Measurements from ENCODE around the gene TMEM132C. TPM values are rescaled to one million over a fixed set of nuclear protein-coding genes. Genes with fewer than 3 reads are reported as not detected.
"Not testable (repeated sequence)": the region's sequence is repeated elsewhere in the genome, so short reads cannot be mapped to it uniquely, and the experiment has no call there.

Gene TMEM132C
- total and polyA plus RNA-seq, 3 donors from 2014 or later, result 2.9 to 5.5 (median 3.3) TPM

GRCh38 chr12:128471491-128471890, 204.5 kb downstream of the TMEM132C start:
- intact Hi-C loops (cut with DNase I; ENCODE audit: low total_unique reads), result no loop called here
- H3K4me3 ChIP-seq, result no peak overlapping the region
- DNase-seq, result no peak
- no peak overlapping the region for H3K27ac ChIP-seq
- H3K36me3 ChIP-seq (ENCODE audit: low read depth, missing control alignments), result no peaks in the 10 kb centered on the region
- TF ChIP-seq, protein P1, sequence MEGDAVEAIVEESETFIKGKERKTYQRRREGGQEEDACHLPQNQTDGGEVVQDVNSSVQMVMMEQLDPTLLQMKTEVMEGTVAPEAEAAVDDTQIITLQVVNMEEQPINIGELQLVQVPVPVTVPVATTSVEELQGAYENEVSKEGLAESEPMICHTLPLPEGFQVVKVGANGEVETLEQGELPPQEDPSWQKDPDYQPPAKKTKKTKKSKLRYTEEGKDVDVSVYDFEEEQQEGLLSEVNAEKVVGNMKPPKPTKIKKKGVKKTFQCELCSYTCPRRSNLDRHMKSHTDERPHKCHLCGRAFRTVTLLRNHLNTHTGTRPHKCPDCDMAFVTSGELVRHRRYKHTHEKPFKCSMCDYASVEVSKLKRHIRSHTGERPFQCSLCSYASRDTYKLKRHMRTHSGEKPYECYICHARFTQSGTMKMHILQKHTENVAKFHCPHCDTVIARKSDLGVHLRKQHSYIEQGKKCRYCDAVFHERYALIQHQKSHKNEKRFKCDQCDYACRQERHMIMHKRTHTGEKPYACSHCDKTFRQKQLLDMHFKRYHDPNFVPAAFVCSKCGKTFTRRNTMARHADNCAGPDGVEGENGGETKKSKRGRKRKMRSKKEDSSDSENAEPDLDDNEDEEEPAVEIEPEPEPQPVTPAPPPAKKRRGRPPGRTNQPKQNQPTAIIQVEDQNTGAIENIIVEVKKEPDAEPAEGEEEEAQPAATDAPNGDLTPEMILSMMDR (IDR thresholded peaks at IDR 0.05), result no peak
- no peak for TF ChIP-seq POLR2A (IDR thresholded peaks at IDR 0.05)
- H3K9me3 ChIP-seq, result no peaks in the 10 kb centered on the region
- 95 to 100% methylated on average over 2 of the region's 2 CpGs for WGBS, 2 donors
- no peaks in the 10 kb centered on the region for H3K27me3 ChIP-seq
- no peaks in the 10 kb centered on the region for H3K4me1 ChIP-seq

- no peaks in the 10 kb centered on the region for H3K27me3 ChIP-seq
- H3K4me1 ChIP-seq, result no peaks in the 10 kb centered on the region
- 85 to 88% methylated on average over 10 of the region's 10 CpGs for WGBS, 2 donors
- TF ChIP-seq POLR2A (IDR thresholded peaks at IDR 0.05), result no peak
- TF ChIP-seq, protein P1 (IDR thresholded peaks at IDR 0.05), result no peak
- H3K36me3 ChIP-seq (ENCODE audit: low read depth, missing control alignments), result no peaks in the 10 kb centered on the region
- H3K9me3 ChIP-seq, result no peaks in the 10 kb centered on the region
- no peak overlapping the region for H3K27ac ChIP-seq
- H3K4me3 ChIP-seq, result no peak overlapping the region
- no peak for DNase-seq
- intact Hi-C loops (cut with DNase I; ENCODE audit: low total_unique reads), result no loop called here
Measured at GRCh38 chr12:128474916-128475315, 207.9 kb downstream of the TMEM132C start.

DNA sequence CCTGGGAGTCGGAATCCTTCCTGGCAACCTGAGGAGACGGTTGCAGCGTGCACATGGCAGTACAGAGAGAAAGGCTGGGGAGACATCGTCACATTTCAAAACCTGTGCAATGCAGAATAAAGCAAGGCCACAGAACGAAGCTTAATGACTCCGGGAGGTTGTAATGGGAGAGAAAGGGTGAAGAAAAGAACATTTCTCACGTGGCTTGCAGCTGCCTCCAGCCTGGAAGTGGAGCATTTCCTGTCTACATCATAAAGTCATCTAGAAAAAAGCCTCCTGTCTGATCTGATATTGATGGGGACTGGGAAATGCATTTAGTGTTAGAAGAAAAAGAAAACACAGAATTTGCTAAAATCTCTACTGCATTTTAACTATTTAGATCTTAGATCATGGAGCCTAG, 209.3 kb downstream of the TMEM132C start:
- no peaks in the 10 kb centered on the region for H3K27me3 ChIP-seq
- no peaks in the 10 kb centered on the region for H3K36me3 ChIP-seq (ENCODE audit: low read depth, missing control alignments)
- intact Hi-C loops (cut with DNase I; ENCODE audit: low total_unique reads), result no loop called here
- H3K27ac ChIP-seq, result no peak overlapping the region
- no peak overlapping the region for H3K4me3 ChIP-seq
- no peak for TF ChIP-seq POLR2A (IDR thresholded peaks at IDR 0.05)
- TF ChIP-seq, protein P1 (IDR thresholded peaks at IDR 0.05), result no peak
- H3K9me3 ChIP-seq, result no peaks in the 10 kb centered on the region
- WGBS, 2 donors, result 51 to 55% methylated on average over 7 of the region's 7 CpGs
- DNase-seq, result no peak
- no peaks in the 10 kb centered on the region for H3K4me1 ChIP-seq

DNA sequence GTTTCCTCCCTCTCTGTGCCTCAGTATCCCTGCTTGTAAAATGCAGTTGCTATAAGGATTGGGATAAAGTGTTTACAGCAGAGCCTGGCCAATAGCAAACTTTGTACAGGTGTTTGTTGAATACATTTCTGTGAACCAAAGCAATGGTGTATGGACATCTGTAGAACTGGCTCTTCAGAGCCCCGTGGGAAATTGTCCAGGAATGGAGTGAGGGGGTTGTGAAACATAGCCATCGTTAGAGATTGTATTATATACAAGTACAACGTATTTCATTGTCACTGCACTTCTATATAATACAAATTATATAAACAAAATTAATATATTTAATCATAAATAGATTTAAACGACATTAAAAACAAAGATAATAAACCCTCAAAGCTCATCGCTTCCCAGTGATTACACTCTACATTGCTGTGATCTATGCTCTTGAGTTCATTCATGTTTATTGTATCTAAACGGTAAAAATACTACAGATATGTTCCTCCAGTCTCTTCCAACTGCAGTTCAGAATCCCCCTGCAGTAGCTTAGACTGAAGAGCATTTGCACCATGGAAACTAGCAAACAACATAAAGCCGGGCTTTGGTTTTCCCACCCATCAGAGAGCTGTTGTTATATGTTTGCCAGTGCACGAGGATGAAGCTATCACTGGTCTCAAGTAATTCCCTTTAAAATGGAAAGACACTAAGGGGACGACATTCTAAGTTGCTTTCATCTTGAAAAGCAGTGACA, 216.7 kb downstream of the TMEM132C start:
- H3K36me3 ChIP-seq (ENCODE audit: low read depth, missing control alignments), result no peaks in the 10 kb centered on the region
- intact Hi-C loops (cut with DNase I; ENCODE audit: low total_unique reads), result no loop called here
- H3K4me3 ChIP-seq, result no peak overlapping the region
- TF ChIP-seq POLR2A (IDR thresholded peaks at IDR 0.05), result no peak
- TF ChIP-seq, protein P1 (IDR thresholded peaks at IDR 0.05), result no peak
- H3K27ac ChIP-seq, result no peak overlapping the region
- 85 to 88% methylated on average over 9 of the region's 9 CpGs for WGBS, 2 donors
- no peaks in the 10 kb centered on the region for H3K9me3 ChIP-seq
- no peaks in the 10 kb centered on the region for H3K4me1 ChIP-seq
- H3K27me3 ChIP-seq, result no peaks in the 10 kb centered on the region
- no peak for DNase-seq

GRCh38 chr12:128497376-128497775, 230.4 kb downstream of the TMEM132C start:
- H3K27ac ChIP-seq; DNase-seq; H3K4me1 ChIP-seq; H3K27me3 ChIP-seq; intact Hi-C loops (cut with DNase I; ENCODE audit: low total_unique reads); H3K4me3 ChIP-seq; H3K9me3 ChIP-seq; H3K36me3 ChIP-seq (ENCODE audit: low read depth, missing control alignments): not testable (repeated sequence)
- WGBS, 2 donors, result 94 to 97% methylated on average over 11 to 13 of the region's 13 CpGs
